MM.1S (cell line): ENCODE results near the gene PATJ.

Source experiments
- EZH2 ChIP-seq: fragments of 300-600 bp; sonication (generic); optimal IDR thresholded peaks from 2 replicates; pipeline ENCODE3; 2017; ENCODE audit warnings: low read depth, mild to moderate bottlenecking, antibody characterized with exemption, low read length, mixed read lengths
- TF ChIP-seq, protein P1 (sequence below): fragments of 300-600 bp; sonication (generic); IDR thresholded peaks from 2 replicates; pipeline ENCODE4 v1.5.1; 2016; ENCODE audit warnings: antibody characterized with exemption, low read length, mixed read lengths

DNA sequence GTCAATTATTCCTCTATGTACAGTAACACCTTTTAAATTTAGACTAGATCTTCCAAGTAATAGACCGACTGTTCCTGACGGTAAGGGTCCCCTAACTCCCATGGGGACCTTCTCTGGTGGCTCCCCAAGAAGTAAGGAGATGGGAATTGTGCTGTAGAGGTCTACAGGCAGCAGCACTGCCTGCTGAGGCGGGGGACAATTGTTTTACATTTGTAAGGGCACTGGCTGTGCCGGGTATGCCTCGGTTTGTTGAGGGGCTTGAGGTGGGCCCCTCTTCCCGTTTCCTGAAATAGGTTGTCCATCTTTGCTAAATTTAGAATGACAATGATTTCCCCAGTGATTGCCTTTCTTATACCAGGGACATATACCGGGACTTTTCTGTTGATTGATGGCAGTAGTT lies 439.3 kb downstream of the PATJ start:
- TF ChIP-seq, protein P1, sequence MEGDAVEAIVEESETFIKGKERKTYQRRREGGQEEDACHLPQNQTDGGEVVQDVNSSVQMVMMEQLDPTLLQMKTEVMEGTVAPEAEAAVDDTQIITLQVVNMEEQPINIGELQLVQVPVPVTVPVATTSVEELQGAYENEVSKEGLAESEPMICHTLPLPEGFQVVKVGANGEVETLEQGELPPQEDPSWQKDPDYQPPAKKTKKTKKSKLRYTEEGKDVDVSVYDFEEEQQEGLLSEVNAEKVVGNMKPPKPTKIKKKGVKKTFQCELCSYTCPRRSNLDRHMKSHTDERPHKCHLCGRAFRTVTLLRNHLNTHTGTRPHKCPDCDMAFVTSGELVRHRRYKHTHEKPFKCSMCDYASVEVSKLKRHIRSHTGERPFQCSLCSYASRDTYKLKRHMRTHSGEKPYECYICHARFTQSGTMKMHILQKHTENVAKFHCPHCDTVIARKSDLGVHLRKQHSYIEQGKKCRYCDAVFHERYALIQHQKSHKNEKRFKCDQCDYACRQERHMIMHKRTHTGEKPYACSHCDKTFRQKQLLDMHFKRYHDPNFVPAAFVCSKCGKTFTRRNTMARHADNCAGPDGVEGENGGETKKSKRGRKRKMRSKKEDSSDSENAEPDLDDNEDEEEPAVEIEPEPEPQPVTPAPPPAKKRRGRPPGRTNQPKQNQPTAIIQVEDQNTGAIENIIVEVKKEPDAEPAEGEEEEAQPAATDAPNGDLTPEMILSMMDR, result no peak
- no peak for TF ChIP-seq EZH2
